GM12872 (cell line): ENCODE data around the gene YJEFN3.

Experiments used
- CTCF ChIP-seq: IDR thresholded peaks from 3 replicates; pipeline ENCODE4 v1.5.1; 2011; ENCODE audit warnings: low read depth, mild to moderate bottlenecking, low read length, moderate library complexity; ENCODE audit not compliant: insufficient read depth

YJEFN3 gene

GRCh38 chr19:19520989-19521388 is 7.7 kb upstream of the YJEFN3 start:
- TF ChIP-seq CTCF = no peak

DNA sequence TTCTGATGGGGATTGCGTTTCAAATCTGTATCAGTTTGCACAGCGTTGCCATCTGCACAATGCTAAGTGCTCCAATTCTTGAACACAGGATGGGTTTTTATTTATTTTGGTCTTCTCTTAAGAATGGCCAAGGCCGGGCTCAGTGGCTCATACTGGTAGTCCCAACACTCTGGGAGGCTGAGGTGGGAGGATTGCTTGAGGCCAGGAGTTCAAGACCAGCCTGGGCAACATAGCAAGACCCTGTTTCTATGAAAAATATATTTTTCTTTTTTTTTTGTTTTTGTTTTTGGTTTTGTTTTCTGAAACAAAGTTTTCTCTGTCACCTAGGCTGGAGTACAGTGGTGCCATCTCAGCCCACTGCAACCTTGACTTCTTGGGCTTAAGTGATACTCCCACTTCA is 5.5 kb upstream of the YJEFN3 start:
- no peak for TF ChIP-seq CTCF

GRCh38 chr19:19524053-19524452 is 4.7 kb upstream of the YJEFN3 start:
- TF ChIP-seq CTCF = peak; percentile 31; the same call in 1 of the 3 replicates

DNA sequence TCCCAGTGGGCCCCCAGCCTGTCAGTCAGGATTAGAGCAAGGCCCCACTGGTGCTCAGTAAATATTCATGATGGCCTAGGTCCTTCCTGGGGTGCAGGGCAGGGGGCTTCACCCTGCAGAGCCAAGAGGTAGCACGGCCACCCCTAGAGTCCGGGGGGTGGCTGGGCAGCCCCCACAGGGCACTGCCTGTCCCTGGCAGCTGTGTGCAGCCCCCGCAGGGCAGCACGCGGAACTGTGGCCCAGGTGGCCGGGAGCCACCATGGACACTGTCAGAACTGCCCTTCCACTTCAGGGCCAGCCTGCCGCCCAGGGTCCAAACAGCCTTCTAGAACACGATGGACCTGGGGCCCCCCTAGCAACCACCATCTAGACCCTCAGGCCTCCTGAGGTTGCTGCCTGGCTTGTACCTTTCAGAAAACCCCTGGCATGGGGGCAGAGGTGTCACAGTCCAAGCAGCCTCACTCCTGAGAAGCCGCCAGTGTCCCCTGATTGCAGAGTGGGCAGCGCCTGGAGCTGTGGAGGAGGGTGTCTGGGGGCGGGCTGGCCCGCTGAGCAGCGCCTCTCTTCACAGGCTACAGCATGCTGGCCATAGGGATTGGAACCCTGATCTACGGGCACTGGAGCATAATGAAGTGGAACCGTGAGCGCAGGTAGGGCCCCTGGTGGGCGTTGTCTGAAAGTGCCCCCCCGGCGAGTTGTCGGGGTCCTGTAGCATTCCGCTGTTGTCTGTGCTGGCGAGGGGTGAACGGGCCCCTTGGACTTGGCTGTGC is 2.9 kb upstream of the YJEFN3 start:
- TF ChIP-seq CTCF = 0 out of 3 replicates have a peak, but pooled peaks have one; percentile 15

- TF ChIP-seq CTCF = no peak
Measured at GRCh38 chr19:19526581-19527370, 1.9 kb upstream of the YJEFN3 start.

- TF ChIP-seq CTCF = no peak
Measured at GRCh38 chr19:19527371-19527656, 1.4 kb upstream of the YJEFN3 start.

- TF ChIP-seq CTCF = no peak
Measured at GRCh38 chr19:19527674-19528625, 761 bp upstream of the YJEFN3 start.
